GM23338 (cell line): ENCODE measurements around the gene GNAI2. TPM values are rescaled to one million over a fixed set of nuclear protein-coding genes. Genes with fewer than 3 reads are reported as not detected.

Experiments used
- ATAC-seq: fragments of 200-7000 bp; cut with Tn5 transposase; 3 replicates; pipeline ENCODE4 v1.9.1; 2020
- DNase-seq: peaks from one replicate; pipeline ENCODE4 v3.0.0-alpha.2; 2015; ENCODE audit warnings: low spot score
- H2AFZ ChIP-seq: fragments of 200-600 bp; sonication (generic); 2 replicates; pipeline ENCODE4 v1.8.0; 2016; ENCODE audit warnings: antibody characterized with exemption, mild to moderate bottlenecking, moderate library complexity
- H3F3A ChIP-seq: fragments of 200-600 bp; sonication (generic); replicated peaks from 2 replicates; pipeline ENCODE4 v1.8.0; 2017; ENCODE audit warnings: antibody characterized with exemption, mixed run types, low read depth
- H3K27ac ChIP-seq: fragments of 200-600 bp; sonication (generic); 2 replicates; pipeline ENCODE4 v1.6.1; 2016; ENCODE audit warnings: low read depth
- H3K27me3 ChIP-seq: fragments of 200-600 bp; sonication (generic); 2 replicates; pipeline ENCODE4 v1.8.0; 2016; ENCODE audit warnings: mild to moderate bottlenecking, mixed run types, moderate library complexity; ENCODE audit not compliant: insufficient read depth
- H3K36me3 ChIP-seq: fragments of 200-600 bp; sonication (generic); 2 replicates; pipeline ENCODE4 v1.8.0; 2016; ENCODE audit warnings: mild to moderate bottlenecking; ENCODE audit not compliant: insufficient read depth
- H3K4me1 ChIP-seq: fragments of 200-600 bp; sonication (generic); 2 replicates; pipeline ENCODE4 v1.8.0; 2016; ENCODE audit warnings: mild to moderate bottlenecking, moderate library complexity; ENCODE audit not compliant: insufficient read depth
- H3K4me2 ChIP-seq: fragments of 200-600 bp; sonication (generic); 2 replicates; pipeline ENCODE4 v1.7.1; 2017; ENCODE audit warnings: mixed run types
- H3K4me3 ChIP-seq: fragments of 200-600 bp; sonication (generic); 2 replicates; pipeline ENCODE4 v1.6.1; 2016; ENCODE audit warnings: mixed run types
- H3K79me2 ChIP-seq: fragments of 200-600 bp; sonication (generic); replicated peaks from 2 replicates; pipeline ENCODE4 v1.8.0; 2017; ENCODE audit warnings: mild to moderate bottlenecking; ENCODE audit not compliant: insufficient read depth
- H3K9me2 ChIP-seq: fragments of 200-600 bp; sonication (generic); 2 replicates; pipeline ENCODE4 v1.8.0; 2017; ENCODE audit not compliant: insufficient read depth
- H4K20me1 ChIP-seq: fragments of 200-600 bp; sonication (generic); replicated peaks from 2 replicates; pipeline ENCODE4 v1.8.0; 2017; ENCODE audit warnings: mild to moderate bottlenecking; ENCODE audit not compliant: insufficient read depth
- H3K27ac Mint-ChIP-seq: 2 replicates; pipeline ENCODE4 v1.8.0; 2020; ENCODE audit warnings: inconsistent platforms, mild to moderate bottlenecking, moderate library complexity, mixed read lengths
- H3K27me3 Mint-ChIP-seq: 3 replicates; pipeline ENCODE4 v1.8.0; 2022; ENCODE audit warnings: low read depth, mild to moderate bottlenecking, moderate library complexity, mixed read lengths, inconsistent platforms; ENCODE audit not compliant: insufficient read depth, poor library complexity
- H3K36me3 Mint-ChIP-seq: 3 replicates; pipeline ENCODE4 v1.8.0; 2021; ENCODE audit warnings: low read depth, mild to moderate bottlenecking, inconsistent platforms, moderate library complexity, mixed read lengths
- H3K4me1 Mint-ChIP-seq: 3 replicates; pipeline ENCODE4 v1.8.0; 2020; ENCODE audit warnings: mild to moderate bottlenecking, inconsistent platforms, mixed read lengths
- H3K4me3 Mint-ChIP-seq: 3 replicates; pipeline ENCODE4 v1.8.0; 2021; ENCODE audit warnings: moderate library complexity, mild to moderate bottlenecking, inconsistent platforms, mixed read lengths
- H3K9me3 Mint-ChIP-seq: 3 replicates; pipeline ENCODE4 v1.8.0; 2020; ENCODE audit warnings: moderate library complexity, mild to moderate bottlenecking, inconsistent platforms, mixed read lengths
- CREB1 ChIP-seq: fragments of 250-450 bp; sonication (Bioruptor Pico); IDR thresholded peaks from 2 replicates; pipeline ENCODE4 v1.5.0; 2020; ENCODE audit warnings: low read depth, mild to moderate bottlenecking, moderate library complexity
- CTCF ChIP-seq, 2 experiments: fragments of 200-600 bp in 1 of 2; sonication (generic) in 1 of 2; conservative IDR thresholded peaks; 2 replicates each; pipeline versions ENCODE4 v1.5.1 to v1.6.1; 2016 to 2017; ENCODE audit warnings: antibody characterized with exemption in 2 of 2, low read depth in 2 of 2, mild to moderate bottlenecking in 2 of 2, moderate library complexity in 1 of 2
- ETS1 ChIP-seq: IDR thresholded peaks from 2 replicates; pipeline ENCODE4 v1.6.1; 2016; ENCODE audit warnings: antibody characterized with exemption
- EZH2 ChIP-seq: fragments of 200-600 bp; sonication (generic); IDR thresholded peaks from one replicate; pipeline ENCODE4 v1.8.0; 2017; ENCODE audit warnings: antibody characterized with exemption, mild to moderate bottlenecking, low read depth; ENCODE audit not compliant: unreplicated experiment
- EZH2phosphoT487 ChIP-seq: fragments of 200-600 bp; sonication (generic); IDR thresholded peaks from one replicate; pipeline ENCODE4 v1.8.1; 2018; ENCODE audit warnings: antibody characterized with exemption; ENCODE audit not compliant: unreplicated experiment
- JUNB ChIP-seq: IDR thresholded peaks from one replicate; pipeline ENCODE4 v1.6.1; 2016; ENCODE audit warnings: antibody characterized with exemption; ENCODE audit not compliant: unreplicated experiment
- NANOG ChIP-seq: IDR thresholded peaks from 2 replicates; pipeline ENCODE4 v1.6.1; 2016; ENCODE audit warnings: antibody characterized with exemption, borderline replicate concordance
- POLR2AphosphoS5 ChIP-seq: IDR thresholded peaks from 2 replicates; pipeline ENCODE4 v1.6.1; 2016; ENCODE audit warnings: antibody characterized with exemption, low read depth
- REST ChIP-seq: IDR thresholded peaks from one replicate; pipeline ENCODE4 v1.6.1; 2018; ENCODE audit warnings: antibody characterized with exemption; ENCODE audit not compliant: unreplicated experiment
- STAT1 ChIP-seq: IDR thresholded peaks from one replicate; pipeline ENCODE4 v1.6.1; 2016; ENCODE audit warnings: antibody characterized with exemption; ENCODE audit not compliant: unreplicated experiment
- ZNF114 ChIP-seq: fragments of 250-450 bp; sonication (Bioruptor Pico); IDR thresholded peaks from 2 replicates; pipeline ENCODE4 v1.5.0; 2020; ENCODE audit warnings: mild to moderate bottlenecking, moderate library complexity
- ZNF331 ChIP-seq: fragments of 250-450 bp; sonication (Bioruptor Pico); IDR thresholded peaks from 2 replicates; pipeline ENCODE4 v1.5.0; 2020; ENCODE audit warnings: low read depth, mild to moderate bottlenecking, moderate library complexity
- ZNF462 ChIP-seq: fragments of 250-450 bp; sonication (Bioruptor Pico); IDR thresholded peaks from 2 replicates; pipeline ENCODE4 v1.5.0; 2020; ENCODE audit warnings: mild to moderate bottlenecking, moderate library complexity
- polyA plus RNA-seq: library from polyadenylated mRNA; unstranded; fragments of >200 nt; fragmentation: Nextera tagmentation; extraction: Ambion mirVana; gene quantifications from 2 replicates; pipeline ENCODE4 v1.2.1, GENCODE V29; 2016
- total RNA-seq: library from RNA; depleted of rRNA; stranded (reverse); fragments of >200 nt; shearing (Covaris generic); gene quantifications from 2 replicates; pipeline ENCODE4 v1.2.3, GENCODE V29; 2014

Gene GNAI2
- total and polyA plus RNA-seq, 2 experiments from 2014 or later: 138 to 153 TPM

GRCh38 chr3:50245251-50245745, 9.3 kb downstream of the GNAI2 start:
- H3K27ac ChIP-seq: peak overlapping the region; percentile 89
- no peak overlapping the region for H2AFZ ChIP-seq
- no peaks in the 10 kb centered on the region for H3K9me3 Mint-ChIP-seq
- peaks cover 19% of the 10 kb centered on the region for H3K27me3 Mint-ChIP-seq
- peak overlapping the region; percentile 39; the same call in 1 of the 3 replicates for H3K4me3 Mint-ChIP-seq
- H3K4me1 Mint-ChIP-seq: peaks cover 72% of the 10 kb centered on the region
- H3F3A ChIP-seq: peaks cover 12% of the 10 kb centered on the region; the same call in 1 of the 2 replicates
- peaks cover 44% of the 10 kb centered on the region for H4K20me1 ChIP-seq
- ATAC-seq (0 out of 3 replicates have a peak, but pooled peaks have one; percentile 0), DNase-seq (no peak)
- H3K4me3 ChIP-seq: peak overlapping the region; percentile 35; the same call in 1 of the 2 replicates
- peaks cover 15% of the 10 kb centered on the region for H3K36me3 Mint-ChIP-seq
- H3K36me3 ChIP-seq: no peaks in the 10 kb centered on the region
- H3K27me3 ChIP-seq: no peaks in the 10 kb centered on the region
- no peaks in the 10 kb centered on the region for H3K9me2 ChIP-seq
- peak overlapping the region; percentile 70 for H3K4me2 ChIP-seq
- H3K4me1 ChIP-seq: peaks cover 55% of the 10 kb centered on the region
- peaks cover 87% of the 10 kb centered on the region for H3K79me2 ChIP-seq
- peak overlapping the region; percentile 94 for H3K27ac Mint-ChIP-seq
- TF ChIP-seq NANOG (no peak), JUNB (no peak), EZH2phosphoT487 (no peak), ZNF462 (CRISPR knock-in tag) (no peak), ETS1 (no peak), ZNF114 (CRISPR knock-in tag) (no peak), CTCF (conservative IDR thresholded peaks at IDR 0.05; ENCODE audit: low read depth in 2 of 2) (no peak), POLR2AphosphoS5 (no peak), EZH2 (no peak), ZNF331 (CRISPR knock-in tag) (no peak), REST (no peak), STAT1 (no peak), CREB1 (CRISPR knock-in tag) (no peak)
